Epidermal melanocyte (primary cell): ENCODE results near the gene ERP27.

ENCODE experiments used
- DNase-seq: peaks from one replicate; pipeline ENCODE4 v3.0.0; 2011; ENCODE audit warnings: low spot score; ENCODE audit not compliant: insufficient read length

ERP27 gene

GRCh38 chr12:14904854-14905253 lies 33.5 kb downstream of the ERP27 start:
- no peak for DNase-seq

GRCh38 chr12:14903386-14904098 lies 34.8 kb downstream of the ERP27 start:
- no peak for DNase-seq

DNA sequence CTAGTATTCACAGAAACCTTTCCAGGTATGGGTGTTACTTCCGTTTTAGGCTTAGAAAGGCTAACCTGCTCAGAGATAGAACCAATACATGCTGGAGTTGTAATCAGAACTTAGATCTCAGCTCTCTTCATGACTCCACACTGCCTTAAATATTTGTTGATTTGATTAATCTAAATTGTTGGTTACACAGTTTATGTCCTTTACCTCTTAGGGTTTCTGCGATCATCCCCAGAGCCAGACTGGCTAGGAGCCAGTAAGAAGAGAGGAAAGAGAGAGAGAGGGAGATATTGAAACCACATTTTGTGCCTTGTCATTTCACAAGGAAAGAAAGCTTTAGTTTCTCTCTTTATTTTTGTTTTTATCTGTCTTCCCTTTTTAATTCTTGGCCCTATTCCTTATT lies 35.9 kb downstream of the ERP27 start:
- no peak for DNase-seq

DNA sequence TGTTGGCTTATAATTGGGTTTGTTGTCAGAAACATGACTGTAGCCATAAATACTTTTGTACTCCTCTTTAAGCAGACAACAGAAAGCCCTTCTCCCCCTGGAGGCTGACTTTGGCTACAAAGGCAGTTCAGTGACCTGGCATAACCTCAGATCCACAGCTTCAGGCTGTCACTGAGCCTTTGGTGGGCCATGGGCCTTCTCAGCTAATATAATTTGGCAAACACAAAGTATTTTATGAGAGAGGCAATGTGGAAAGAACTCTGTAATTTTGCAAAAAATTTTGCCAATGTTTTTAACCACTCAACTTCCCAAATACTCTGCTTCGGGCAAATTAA lies 37.1 kb downstream of the ERP27 start:
- DNase-seq = no peak

GRCh38 chr12:14900521-14901227 lies 37.7 kb downstream of the ERP27 start:
- DNase-seq = no peak

- no peak for DNase-seq
Measured at GRCh38 chr12:14896521-14897169, 41.7 kb downstream of the ERP27 start.

- no peak for DNase-seq
Measured at GRCh38 chr12:14893506-14894250, 44.7 kb downstream of the ERP27 start.

GRCh38 chr12:14892726-14893505 lies 45.4 kb downstream of the ERP27 start:
- no peak for DNase-seq

GRCh38 chr12:14890701-14891100 lies 47.6 kb downstream of the ERP27 start:
- no peak for DNase-seq

DNA sequence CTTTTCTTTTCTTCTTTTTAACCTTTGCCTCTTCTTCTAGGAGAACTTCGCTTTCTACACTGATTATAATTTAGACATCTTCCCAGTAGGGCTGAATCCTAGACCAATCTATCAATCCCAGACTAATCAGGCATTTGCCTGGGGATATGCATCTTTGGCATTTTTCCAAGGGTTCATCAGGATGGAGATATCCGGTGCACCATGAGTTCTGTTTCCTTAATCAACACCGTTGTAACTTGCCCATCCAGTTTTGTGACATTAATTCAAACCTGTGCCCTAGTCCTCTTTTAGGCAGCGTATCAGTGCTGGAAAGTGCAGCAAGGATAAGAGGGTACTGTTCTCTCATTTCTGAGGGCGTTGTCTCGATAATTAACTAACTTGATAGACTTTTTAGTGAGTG lies 52.1 kb downstream of the ERP27 start:
- no peak for DNase-seq

DNA sequence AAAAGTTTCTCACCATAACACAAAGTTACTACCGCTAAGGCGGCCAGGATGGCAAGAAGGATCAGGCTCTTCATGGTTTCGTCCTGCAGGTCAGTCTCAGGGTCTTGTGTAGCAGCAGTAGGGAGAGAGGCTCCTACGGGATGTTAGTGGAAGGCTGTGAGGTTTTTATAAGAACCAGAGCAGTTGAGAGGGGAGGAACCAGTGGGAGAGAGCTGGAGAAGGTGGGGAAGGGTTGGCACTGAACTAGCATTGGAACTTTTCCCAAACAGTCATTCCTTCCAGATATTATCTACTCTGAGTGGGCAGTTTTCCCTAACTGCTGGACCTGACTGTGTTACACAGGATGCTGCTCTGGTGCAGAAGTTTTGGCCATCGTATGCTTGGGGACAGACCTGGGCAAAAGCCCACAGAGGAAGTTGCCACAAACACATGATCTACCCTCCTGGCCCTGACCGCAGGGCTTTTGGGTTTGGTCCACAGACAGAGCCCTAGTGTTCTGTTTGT lies 52.6 kb downstream of the ERP27 start, which contains the start of gene MGP:
Gene MGP, minus strand, starts transcription at position 137 of the 504 bp plus-strand sequence. Its CDS starts 63 bp downstream, at position 74.
- DNase-seq = no peak

DNA sequence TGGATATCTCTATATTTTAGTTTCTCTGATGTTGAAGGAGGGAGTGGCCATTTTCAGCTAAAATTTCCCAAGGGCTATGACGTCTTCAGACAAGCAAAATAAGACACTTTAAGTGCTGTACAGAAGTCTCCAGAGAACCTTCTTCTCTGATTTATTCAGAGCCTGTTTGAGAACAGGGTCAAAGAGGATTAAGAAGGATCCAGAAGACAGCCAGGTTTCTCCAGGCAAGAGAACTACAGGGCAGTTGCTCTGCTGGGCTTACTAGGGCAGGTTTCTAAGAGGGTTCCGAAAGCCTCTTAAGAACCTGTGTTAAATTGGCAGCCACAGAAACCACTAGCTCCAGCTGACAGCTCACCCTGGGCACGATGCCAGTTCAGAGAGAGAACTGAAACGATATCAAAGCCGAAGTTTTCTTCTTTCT lies 53.9 kb downstream of the ERP27 start:
- DNase-seq = no peak

DNA sequence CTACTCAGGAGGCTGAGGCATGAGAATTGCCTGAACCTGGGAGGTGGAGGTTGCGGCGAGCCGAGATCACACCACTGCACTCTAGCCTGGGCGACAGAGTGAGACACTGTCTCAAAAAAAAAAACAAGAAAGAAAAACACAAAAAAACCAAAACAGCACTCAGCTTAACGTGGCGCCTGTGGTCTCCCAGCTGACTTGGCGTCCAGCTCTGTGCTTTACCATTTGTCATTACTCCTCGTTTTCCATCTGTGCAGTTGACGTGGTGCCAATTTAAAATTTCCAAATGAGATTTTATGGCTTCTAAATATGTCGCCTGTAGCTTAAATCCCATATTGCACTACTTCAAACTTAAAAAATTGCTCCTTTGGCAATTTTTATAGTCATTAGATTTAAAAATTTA lies 54.7 kb downstream of the ERP27 start:
- DNase-seq = no peak

DNA sequence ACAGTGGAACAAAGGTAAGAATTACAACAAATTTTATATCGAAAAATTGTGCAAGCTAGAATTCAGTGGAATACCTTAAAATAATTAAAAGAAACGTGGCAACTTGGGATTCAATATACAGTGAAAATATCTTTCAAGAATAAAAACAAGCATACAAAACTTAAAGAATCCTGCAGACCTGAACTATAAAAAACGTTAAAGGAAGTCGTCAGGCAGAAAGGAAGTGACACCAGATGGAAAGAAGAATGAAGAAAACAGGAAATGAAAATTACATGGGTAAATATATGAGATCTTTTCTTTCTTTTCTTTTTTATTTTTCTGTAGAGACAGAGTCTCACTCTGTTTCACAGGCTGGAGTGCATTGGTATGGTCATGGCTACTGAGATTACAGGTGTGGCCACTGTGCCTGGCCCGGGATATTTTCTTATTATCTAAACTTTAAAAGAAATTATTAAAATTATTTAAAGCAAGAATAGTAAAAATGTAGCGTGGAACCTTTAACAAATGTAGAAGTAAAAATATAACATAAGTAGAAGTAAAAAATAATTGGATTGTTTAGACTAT lies 57.4 kb downstream of the ERP27 start:
- DNase-seq = no peak

DNA sequence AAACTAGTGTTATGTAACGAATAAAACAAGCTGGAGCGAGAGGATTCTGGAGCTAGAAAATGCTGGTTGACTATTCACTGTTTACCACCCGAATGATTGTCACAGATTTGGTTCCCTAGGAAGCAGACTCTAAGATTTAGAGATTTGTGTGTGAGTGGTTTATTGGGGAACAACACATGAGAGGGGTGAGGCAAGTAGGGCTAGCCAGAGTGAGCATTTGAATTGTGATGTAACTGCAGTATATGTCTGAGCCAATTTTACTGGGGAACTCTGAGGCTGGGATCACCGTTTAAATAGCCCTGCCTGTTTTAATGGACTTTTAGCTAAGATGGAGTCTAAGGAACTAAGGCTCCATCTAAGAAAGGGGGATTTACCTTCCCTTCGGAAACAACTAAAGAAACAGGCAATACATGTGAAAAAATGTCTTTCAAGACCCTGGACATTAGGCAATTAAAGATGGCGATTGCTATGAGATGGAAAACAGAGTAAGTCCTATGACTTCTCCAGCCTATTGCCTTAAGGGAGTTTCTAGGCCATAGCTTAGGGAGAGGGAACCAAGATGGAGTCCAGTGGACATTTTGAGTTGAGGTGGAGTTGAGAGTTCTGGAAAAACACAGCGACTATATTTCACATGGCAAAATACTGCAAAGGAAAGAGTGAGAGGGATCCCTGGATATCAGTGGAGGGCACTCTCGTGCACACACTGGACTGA lies 59.0 kb downstream of the ERP27 start:
- DNase-seq = no peak

DNA sequence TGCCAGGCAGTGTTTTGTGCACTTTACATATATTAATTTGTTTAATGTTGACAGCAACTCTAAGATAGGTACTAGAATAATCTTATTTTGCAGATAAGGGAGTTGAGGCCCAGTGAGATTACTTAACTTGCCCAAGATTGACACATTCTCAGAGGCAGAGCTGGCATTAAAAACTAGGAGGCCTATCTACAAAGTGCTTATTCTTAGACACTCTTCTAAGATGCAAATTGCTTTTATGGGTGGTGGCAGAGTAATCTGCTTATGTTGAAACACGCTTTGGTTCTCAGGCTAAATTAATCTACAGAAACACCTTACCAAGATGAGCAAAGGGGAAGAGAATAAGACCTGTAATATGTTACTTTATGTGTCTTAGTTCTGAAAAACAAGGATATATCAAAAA lies 59.8 kb downstream of the ERP27 start:
- no peak for DNase-seq

- no peak for DNase-seq
Measured at GRCh38 chr12:14876833-14877232, 61.5 kb downstream of the ERP27 start.

DNA sequence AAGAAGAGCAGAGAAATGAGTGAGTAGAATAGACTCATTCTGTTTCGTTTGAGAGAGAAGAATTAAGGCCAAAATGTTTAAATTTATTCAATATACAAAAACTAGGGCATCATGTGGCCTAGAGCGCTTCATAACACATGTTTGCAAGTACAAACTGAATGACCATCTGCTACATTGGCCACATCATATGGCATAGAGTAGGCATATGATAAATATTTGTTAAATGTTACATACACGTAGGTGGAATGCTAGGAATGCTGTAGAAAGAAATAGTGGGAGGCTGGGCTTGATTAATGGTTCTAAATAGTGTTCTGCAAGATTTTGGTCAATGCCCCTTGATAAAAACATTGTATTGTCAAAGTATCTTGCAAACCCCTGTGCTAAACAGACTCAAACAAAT lies 63.5 kb downstream of the ERP27 start:
- no peak for DNase-seq

DNA sequence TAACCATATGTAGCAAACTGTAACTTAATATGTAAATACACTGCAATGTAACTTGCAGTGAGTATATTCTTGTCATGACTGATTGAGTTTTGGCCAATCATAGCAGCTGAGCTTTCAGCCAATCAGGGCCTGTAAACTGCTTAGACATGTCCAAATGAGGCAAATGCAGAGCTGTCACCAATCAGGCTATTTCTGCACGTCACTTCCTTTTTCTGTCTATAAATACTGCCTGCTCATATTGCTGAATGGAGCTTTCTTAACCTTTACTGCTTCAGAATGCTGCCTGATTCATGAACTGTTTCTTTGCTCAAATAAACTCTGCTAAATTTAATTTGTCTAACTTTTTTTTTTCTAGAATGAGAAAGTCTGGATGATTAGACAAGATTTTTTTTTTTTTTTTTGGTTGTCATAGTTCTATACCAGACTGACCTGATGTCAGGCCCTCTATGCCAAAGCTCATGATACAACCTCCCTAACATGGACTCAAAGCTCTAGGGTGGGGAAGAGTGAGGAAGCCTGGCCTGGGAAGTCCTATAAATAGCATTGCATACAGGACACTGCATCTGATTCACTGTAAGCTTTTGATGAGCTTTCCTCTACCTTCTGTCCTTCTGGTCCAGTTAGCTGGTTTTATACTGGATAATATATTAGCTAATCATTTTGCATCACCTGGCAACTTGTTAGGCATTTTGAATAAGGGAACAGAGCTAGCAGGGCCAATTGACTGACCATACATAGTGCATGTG lies 64.7 kb downstream of the ERP27 start:
- no peak for DNase-seq
